Endothelial cell of umbilical vein (primary cell): Measurements from ENCODE around the gene P4HB. TPM values are rescaled to one million over a fixed set of nuclear protein-coding genes. Genes with fewer than 3 reads are reported as not detected.

Experiments
- BruUV-seq: library from RNA; stranded (reverse); fragments of 400-500 nt; replicated peaks from 2 replicates; lab custom pipeline; 2021; lab: Mats Ljungman, UMichigan
- CTCF ChIA-PET: fragments of 300-600, 350-600 bp; sonication (Branson Sonifier 250); formaldehyde crosslinking; loops from one replicate; lab custom pipeline; 2021; ENCODE audit warnings: antibody characterized with exemption, inconsistent platforms; lab: Charles Lee
- POLR2A ChIA-PET: fragments of 300-600, 350-600 bp; sonication (Branson Sonifier 250); formaldehyde crosslinking; loops from one replicate; lab custom pipeline; 2021; ENCODE audit warnings: antibody characterized with exemption, inconsistent platforms; lab: Charles Lee
- DNase-seq: peaks from one replicate; pipeline ENCODE4 v3.0.0-alpha.2; 2011; ENCODE audit warnings: low read depth, low spot score
- FAIRE-seq: peaks from 2 replicates; lab custom pipeline; 2011; peaks lifted over from hg19 to GRCh38; lab: Jason Lieb, UNC
- H2AFZ ChIP-seq: 2 replicates; pipeline ENCODE4 v1.6.0; 2012; ENCODE audit warnings: low read depth, low read length, control low read depth, inconsistent platforms
- H3K27ac ChIP-seq: 2 replicates; pipeline ENCODE4 v1.5.1; 2011; ENCODE audit warnings: low read depth, mild to moderate bottlenecking, control low read depth, low read length, moderate library complexity; ENCODE audit not compliant: insufficient read depth
- H3K27me3 ChIP-seq, 2 experiments: 2 replicates each; pipeline versions ENCODE4 v1.6.0 to v1.6.1; 2011; ENCODE audit warnings: low read length in 2 of 2, mixed read lengths in 1 of 2; ENCODE audit not compliant: control insufficient read depth in 2 of 2, insufficient read depth in 2 of 2
- H3K36me3 ChIP-seq, 2 experiments: 2 replicates in 1 of 2; 3 replicates in 1 of 2; pipeline ENCODE4 v1.5.1; 2011; ENCODE audit warnings: low read length in 2 of 2, mild to moderate bottlenecking in 1 of 2, moderate library complexity in 1 of 2; ENCODE audit not compliant: control insufficient read depth in 2 of 2, insufficient read depth in 2 of 2; ENCODE audit errors: extremely low read depth in 1 of 2
- H3K4me1 ChIP-seq: 3 replicates; pipeline ENCODE4 v1.5.1; 2011; ENCODE audit warnings: mild to moderate bottlenecking, low read length; ENCODE audit not compliant: control insufficient read depth, insufficient read depth; ENCODE audit errors: extremely low read depth
- H3K4me2 ChIP-seq: 2 replicates; pipeline ENCODE4 v1.6.1; 2011; ENCODE audit warnings: low read length, control low read depth, mixed read lengths; ENCODE audit not compliant: insufficient read depth
- H3K4me3 ChIP-seq, 3 experiments: fragments of 200-600 bp in 1 of 3; sonication (generic), shearing (Covaris generic) in 1 of 3; replicated peaks in 1 of 3; 2 replicates each; pipeline ENCODE4 v1.5.1; 2011 to 2016; ENCODE audit warnings: control low read depth in 3 of 3, low read length in 3 of 3, mild to moderate bottlenecking in 2 of 3, inconsistent platforms in 1 of 3, low read depth in 1 of 3, moderate library complexity in 1 of 3; ENCODE audit not compliant: insufficient read depth in 1 of 3
- H3K79me2 ChIP-seq: 2 replicates; pipeline ENCODE4 v1.6.0; 2012; ENCODE audit warnings: low read length, inconsistent platforms; ENCODE audit not compliant: control insufficient read depth, insufficient read depth
- H3K9ac ChIP-seq: replicated peaks from 2 replicates; pipeline ENCODE3; 2011; ENCODE audit warnings: low read length, control low read depth; ENCODE audit not compliant: insufficient read depth; ENCODE audit errors: extremely low read depth
- H3K9me1 ChIP-seq: replicated peaks from 3 replicates; pipeline ENCODE4 v1.6.0; 2011; ENCODE audit warnings: mild to moderate bottlenecking, low read length; ENCODE audit not compliant: control insufficient read depth, insufficient read depth; ENCODE audit errors: extremely low read depth
- H3K9me3 ChIP-seq: replicated peaks from 2 replicates; pipeline ENCODE4 v1.5.1; 2012; ENCODE audit warnings: low read length, inconsistent platforms; ENCODE audit not compliant: control insufficient read depth, insufficient read depth
- H4K20me1 ChIP-seq: replicated peaks from 2 replicates; pipeline ENCODE3; 2011; ENCODE audit warnings: mild to moderate bottlenecking, low read length; ENCODE audit not compliant: control insufficient read depth, insufficient read depth; ENCODE audit errors: extremely low read depth
- EZH2 ChIP-seq: IDR thresholded peaks from 2 replicates; pipeline ENCODE4 v1.6.1; 2012; ENCODE audit warnings: borderline replicate concordance, low read depth, mild to moderate bottlenecking, moderate library complexity, low read length, inconsistent platforms; ENCODE audit not compliant: severe bottlenecking
- GATA2 ChIP-seq: IDR thresholded peaks from 2 replicates; pipeline ENCODE4 v1.7.0; 2011; ENCODE audit warnings: low read depth, mild to moderate bottlenecking, moderate library complexity, mixed read lengths, low read length; ENCODE audit not compliant: insufficient read length, insufficient read depth
- dilution Hi-C: fragments of 300-500 bp; cut with MboI; formaldehyde crosslinking; loops from one replicate; pipeline ENCODE4 v1.15.0; 2019; ENCODE audit warnings: low sequenced_read_pairs; ENCODE audit not compliant: extremely low pct_ligation_motif_present
- intact Hi-C: fragments of 100-400 bp; cut with micrococcal nuclease; formaldehyde crosslinking; loops from one replicate; pipeline ENCODE4 v1.10.0; 2022
- polyA plus RNA-seq, 4 experiments: library from polyadenylated mRNA; depleted of rRNA in 3 of 4; stranded (reverse) in 3 of 4; unstranded in 1 of 4; fragments of >200 nt; gene quantifications; 2 replicates each; pipeline versions ENCODE4 v1.2.1 to v1.2.3, GENCODE V29; 2011 to 2012; ENCODE audit warnings: missing spikeins in 1 of 4
- total RNA-seq: library from RNA; stranded (reverse); gene quantifications from 2 replicates; pipeline ENCODE4 v1.2.3, GENCODE V29; 2021
- TF ChIP-seq, protein P1 (sequence below), 2 donors: IDR thresholded peaks; 1 replicate in 1 of 2; 2 replicates in 1 of 2; pipeline ENCODE4 v1.5.1; 2011; ENCODE audit warnings: low read length in 2 of 2, mild to moderate bottlenecking in 2 of 2, moderate library complexity in 2 of 2, control low read depth in 1 of 2, inconsistent platforms in 1 of 2, low read depth in 1 of 2; ENCODE audit not compliant: insufficient read depth in 1 of 2; ENCODE audit errors: extremely low read depth in 1 of 2

Gene P4HB
- total and polyA plus RNA-seq, 2 donors (not counting 3 experiments of a cell fraction or from before 2014, with no cell fraction given), result 201 to 988 TPM

DNA sequence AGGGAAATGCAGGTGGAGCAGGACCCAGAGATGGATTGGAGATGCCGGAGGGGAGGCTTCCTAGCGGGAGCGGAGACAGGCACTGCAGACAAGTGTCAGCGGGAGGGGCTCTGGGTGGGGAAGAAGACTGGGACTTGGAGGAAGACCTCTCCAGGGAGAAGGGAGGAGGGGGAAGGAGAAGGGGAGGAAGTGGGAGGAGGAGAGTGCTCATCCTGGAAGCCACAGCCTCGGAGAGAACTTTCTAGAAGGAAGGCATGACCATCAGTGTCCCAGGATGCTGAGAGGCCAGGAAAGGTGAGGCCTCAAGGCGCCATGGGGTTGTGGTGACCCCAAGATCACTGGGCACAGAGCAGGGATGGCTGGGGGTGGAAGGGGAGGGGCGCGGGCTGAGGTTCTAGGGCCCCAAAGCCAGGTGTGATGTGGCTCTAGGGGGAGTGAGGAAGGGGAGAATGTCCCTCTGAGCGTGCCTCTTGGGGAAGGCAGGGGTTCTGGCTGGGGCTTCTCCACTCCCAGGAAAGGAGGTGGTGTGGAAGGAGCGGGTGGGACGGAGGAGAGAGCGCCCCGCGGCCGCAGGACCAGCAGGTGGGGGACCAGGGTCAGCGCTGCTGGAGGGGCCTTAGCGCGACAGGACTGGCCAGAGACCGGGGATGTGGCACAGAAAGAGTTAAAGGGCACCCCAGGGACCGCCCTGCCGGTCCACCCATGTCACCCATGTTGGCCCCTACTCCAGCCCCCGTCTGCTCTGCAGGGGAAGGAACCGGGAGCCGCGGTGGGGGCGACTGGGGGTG is 57.3 kb downstream of the P4HB start:
- peak; percentile 28 for TF ChIP-seq EZH2
- TF ChIP-seq, protein P1, sequence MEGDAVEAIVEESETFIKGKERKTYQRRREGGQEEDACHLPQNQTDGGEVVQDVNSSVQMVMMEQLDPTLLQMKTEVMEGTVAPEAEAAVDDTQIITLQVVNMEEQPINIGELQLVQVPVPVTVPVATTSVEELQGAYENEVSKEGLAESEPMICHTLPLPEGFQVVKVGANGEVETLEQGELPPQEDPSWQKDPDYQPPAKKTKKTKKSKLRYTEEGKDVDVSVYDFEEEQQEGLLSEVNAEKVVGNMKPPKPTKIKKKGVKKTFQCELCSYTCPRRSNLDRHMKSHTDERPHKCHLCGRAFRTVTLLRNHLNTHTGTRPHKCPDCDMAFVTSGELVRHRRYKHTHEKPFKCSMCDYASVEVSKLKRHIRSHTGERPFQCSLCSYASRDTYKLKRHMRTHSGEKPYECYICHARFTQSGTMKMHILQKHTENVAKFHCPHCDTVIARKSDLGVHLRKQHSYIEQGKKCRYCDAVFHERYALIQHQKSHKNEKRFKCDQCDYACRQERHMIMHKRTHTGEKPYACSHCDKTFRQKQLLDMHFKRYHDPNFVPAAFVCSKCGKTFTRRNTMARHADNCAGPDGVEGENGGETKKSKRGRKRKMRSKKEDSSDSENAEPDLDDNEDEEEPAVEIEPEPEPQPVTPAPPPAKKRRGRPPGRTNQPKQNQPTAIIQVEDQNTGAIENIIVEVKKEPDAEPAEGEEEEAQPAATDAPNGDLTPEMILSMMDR (IDR thresholded peaks at IDR 0.05; ENCODE audit: extremely low read depth in 1 of 2, insufficient read depth in 1 of 2, low read depth in 1 of 2, low read length in 2 of 2), result no peak
- TF ChIP-seq GATA2, result no peak
- Histone ChIP-seq H4K20me1 (no peaks in the 10 kb centered on the region), H3K79me2 (no peaks in the 10 kb centered on the region), H3K36me3 (no peaks in the 10 kb centered on the region), H2AFZ (no peak overlapping the region), H3K4me1 (no peaks in the 10 kb centered on the region), H3K9me3 (no peaks in the 10 kb centered on the region), H3K4me2 (no peak overlapping the region), H3K27ac (no peak overlapping the region), H3K9ac (no peak overlapping the region), H3K9me1 (no peaks in the 10 kb centered on the region), H3K27me3 (peaks cover 25 to 36% of the 10 kb centered on the region in 2 experiments), H3K4me3 (no peak overlapping the region)
- ChIA-PET POLR2A (no interaction called here), CTCF (no interaction called here)
- dilution Hi-C loops (no loop called here), intact Hi-C loops (no loop called here)
- FAIRE-seq (no peak), DNase-seq (no peak)
- BruUV-seq, result no TSS peak
